BJ (cell line): Measurements from ENCODE around the gene WDR81. TPM values are rescaled to one million over a fixed set of nuclear protein-coding genes. Genes with fewer than 3 reads are reported as not detected.

Experiments used
- CTCF ChIA-PET: fragments of 350-600 bp; formaldehyde crosslinking; extraction: SDS; loops from one replicate; lab custom pipeline; 2021; ENCODE audit warnings: antibody characterized with exemption, inconsistent platforms; lab: Yijun Ruan, JAX
- POLR2A ChIA-PET: fragments of 300-600 bp; sonication (Branson Sonifier 250); formaldehyde crosslinking; extraction: SDS; loops from one replicate; lab custom pipeline; 2021; ENCODE audit warnings: antibody characterized with exemption; lab: Charles Lee
- DNase-seq: peaks from one replicate; pipeline ENCODE4 v3.0.0-alpha.2; 2011; ENCODE audit warnings: low read depth
- H3K27me3 ChIP-seq: 2 replicates; pipeline ENCODE4 v1.6.0; 2011; ENCODE audit warnings: low read length; ENCODE audit not compliant: control insufficient read depth, insufficient read depth
- H3K36me3 ChIP-seq: 2 replicates; pipeline ENCODE4 v1.5.1; 2011; ENCODE audit warnings: low read length; ENCODE audit not compliant: control insufficient read depth, insufficient read depth
- H3K4me3 ChIP-seq: 2 replicates; pipeline ENCODE4 v1.5.1; 2011; ENCODE audit warnings: low read depth, mild to moderate bottlenecking, control low read depth, low read length
- polyA plus RNA-seq: library from polyadenylated mRNA; depleted of rRNA; stranded (reverse); fragments of >200 nt; gene quantifications from 2 replicates; pipeline ENCODE4 v1.2.3, GENCODE V29; 2011
- TF ChIP-seq, protein P1 (sequence below): IDR thresholded peaks from 2 replicates; pipeline ENCODE4 v1.5.1; 2011; ENCODE audit warnings: low read depth, mild to moderate bottlenecking, control low read depth, inconsistent platforms, low read length, moderate library complexity; ENCODE audit not compliant: insufficient read depth

WDR81 gene
- polyA plus RNA-seq, 1 experiment, result 4.8 TPM

GRCh38 chr17:1710807-1711553 lies 13.5 kb upstream of the WDR81 start:
- POLR2A ChIA-PET, result no interaction called here
- H3K4me3 ChIP-seq, result peak overlapping the region; percentile 69
- peaks cover 28% of the 10 kb centered on the region for H3K36me3 ChIP-seq
- CTCF ChIA-PET, result no interaction called here
- H3K27me3 ChIP-seq, result no peaks in the 10 kb centered on the region
- TF ChIP-seq, protein P1, sequence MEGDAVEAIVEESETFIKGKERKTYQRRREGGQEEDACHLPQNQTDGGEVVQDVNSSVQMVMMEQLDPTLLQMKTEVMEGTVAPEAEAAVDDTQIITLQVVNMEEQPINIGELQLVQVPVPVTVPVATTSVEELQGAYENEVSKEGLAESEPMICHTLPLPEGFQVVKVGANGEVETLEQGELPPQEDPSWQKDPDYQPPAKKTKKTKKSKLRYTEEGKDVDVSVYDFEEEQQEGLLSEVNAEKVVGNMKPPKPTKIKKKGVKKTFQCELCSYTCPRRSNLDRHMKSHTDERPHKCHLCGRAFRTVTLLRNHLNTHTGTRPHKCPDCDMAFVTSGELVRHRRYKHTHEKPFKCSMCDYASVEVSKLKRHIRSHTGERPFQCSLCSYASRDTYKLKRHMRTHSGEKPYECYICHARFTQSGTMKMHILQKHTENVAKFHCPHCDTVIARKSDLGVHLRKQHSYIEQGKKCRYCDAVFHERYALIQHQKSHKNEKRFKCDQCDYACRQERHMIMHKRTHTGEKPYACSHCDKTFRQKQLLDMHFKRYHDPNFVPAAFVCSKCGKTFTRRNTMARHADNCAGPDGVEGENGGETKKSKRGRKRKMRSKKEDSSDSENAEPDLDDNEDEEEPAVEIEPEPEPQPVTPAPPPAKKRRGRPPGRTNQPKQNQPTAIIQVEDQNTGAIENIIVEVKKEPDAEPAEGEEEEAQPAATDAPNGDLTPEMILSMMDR, result no peak
- DNase-seq, result no peak

GRCh38 chr17:1711804-1712203 lies 12.7 kb upstream of the WDR81 start:
- Histone ChIP-seq H3K36me3 (peaks cover 28% of the 10 kb centered on the region), H3K4me3 (no peak overlapping the region), H3K27me3 (no peaks in the 10 kb centered on the region)
- ChIA-PET POLR2A (no interaction called here), CTCF (no interaction called here)
- no peak for DNase-seq
- TF ChIP-seq, protein P1, result no peak

DNA sequence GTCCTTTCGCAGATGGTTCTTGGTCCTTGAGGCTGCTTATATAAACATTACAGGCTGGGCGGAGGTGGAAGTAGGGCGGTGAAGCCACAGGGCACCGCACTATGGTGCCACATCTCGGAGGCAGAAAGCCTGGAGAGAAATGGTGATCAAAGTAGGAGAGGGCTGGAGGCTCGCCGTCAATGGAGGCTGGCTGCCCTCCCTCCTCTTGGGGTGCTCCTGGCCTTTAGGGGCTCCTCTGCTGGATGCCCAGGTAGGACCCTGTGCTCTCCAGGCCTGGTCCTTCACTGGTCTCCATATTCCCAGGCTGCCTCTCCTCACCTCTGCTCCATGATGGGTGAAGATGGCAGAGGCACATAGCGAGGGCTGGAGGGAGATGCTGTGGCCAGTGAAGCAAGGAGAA lies 12.2 kb upstream of the WDR81 start:
- no peak for DNase-seq
- H3K27me3 ChIP-seq, result no peaks in the 10 kb centered on the region
- peaks cover 28% of the 10 kb centered on the region for H3K36me3 ChIP-seq
- TF ChIP-seq, protein P1, result no peak
- CTCF ChIA-PET, result interaction anchor here (3.3 to 10.5 kb wide), 2 partner anchors 43 to 69 kb away, joined by 21 to 224 read pairs; no protein-coding TSS in a partner anchor
- POLR2A ChIA-PET, result no interaction called here
- no peak overlapping the region for H3K4me3 ChIP-seq

- TF ChIP-seq, protein P1, result no peak
- ChIA-PET POLR2A (interaction anchor here (1.3 kb wide), 1 partner anchor 74 kb away, joined by 6 read pairs; no protein-coding TSS in a partner anchor), CTCF (interaction anchor here (0.7 to 10.5 kb wide), 5 partner anchors 45 to 358 kb away, joined by 3 to 224 read pairs (median 7); no protein-coding TSS in a partner anchor)
- Histone ChIP-seq H3K4me3 (peak overlapping the region; percentile 97), H3K36me3 (peaks cover 25% of the 10 kb centered on the region), H3K27me3 (no peaks in the 10 kb centered on the region)
- no peak for DNase-seq
Measured at GRCh38 chr17:1713160-1713877, 11.2 kb upstream of the WDR81 start.

GRCh38 chr17:1713878-1714426 lies 10.6 kb upstream of the WDR81 start:
- TF ChIP-seq, protein P1, result peak; percentile 55; the same call in 1 of the 2 replicates
- no peaks in the 10 kb centered on the region for H3K27me3 ChIP-seq
- ChIA-PET POLR2A (interaction anchor here (0.5 to 1.3 kb wide), 2 partner anchors 10 to 73 kb away, joined by 4 to 6 read pairs; no protein-coding TSS in a partner anchor), CTCF (interaction anchor here (0.9 to 10.5 kb wide), 7 partner anchors 45 to 357 kb away, joined by 3 to 224 read pairs (median 3); partner anchors contain the start of gene RILP)
- H3K36me3 ChIP-seq, result peaks cover 25% of the 10 kb centered on the region
- DNase-seq, result no peak
- peak overlapping the region; percentile 97 for H3K4me3 ChIP-seq
